Caco-2 (cell line): ENCODE results near the gene STUB1. TPM values are rescaled to one million over a fixed set of nuclear protein-coding genes. Genes with fewer than 3 reads are reported as not detected.

Source experiments
- BruUV-seq: library from RNA; stranded (reverse); fragments of 400-500 nt; replicated peaks from 2 replicates; lab custom pipeline; 2021; lab: Mats Ljungman, UMichigan
- CTCF ChIA-PET: fragments of 300-600 bp; sonication (Branson Sonifier 250); formaldehyde crosslinking; loops from one replicate; lab custom pipeline; 2022; ENCODE audit warnings: antibody characterized with exemption; lab: Charles Lee
- POLR2A ChIA-PET: fragments of 300-600 bp; sonication (Branson Sonifier 250); formaldehyde crosslinking; loops from one replicate; lab custom pipeline; 2022; ENCODE audit warnings: antibody characterized with exemption; lab: Charles Lee
- DNase-seq, 2 experiments: peaks; one replicate each; pipeline versions ENCODE4 v3.0.0 to v3.0.0-alpha.2; 2020 to 2022
- H3K27me3 ChIP-seq: replicated peaks from 2 replicates; pipeline ENCODE4 v1.6.0; 2011; ENCODE audit warnings: low read length; ENCODE audit not compliant: control insufficient read depth, insufficient read depth
- H3K36me3 ChIP-seq: 2 replicates; pipeline ENCODE4 v1.5.1; 2011; ENCODE audit warnings: low read length; ENCODE audit not compliant: control insufficient read depth, insufficient read depth
- H3K4me1 ChIP-seq: fragments of 250-450 bp; sonication (Bioruptor Pico); 2 replicates; pipeline ENCODE4 v1.5.1; 2020; ENCODE audit warnings: mild to moderate bottlenecking
- H3K4me3 ChIP-seq: 2 replicates; pipeline ENCODE4 v1.5.1; 2011; ENCODE audit warnings: low read depth, mild to moderate bottlenecking, control low read depth, low read length
- H3K9me3 ChIP-seq: fragments of 250-450 bp; sonication (Bioruptor Pico); 2 replicates; pipeline ENCODE4 v1.5.1; 2020; ENCODE audit warnings: mild to moderate bottlenecking, moderate library complexity
- H3K27ac Mint-ChIP-seq: one replicate; pipeline ENCODE4 v1.8.0; 2022; ENCODE audit warnings: mixed read lengths; ENCODE audit not compliant: unreplicated experiment
- H3K27me3 Mint-ChIP-seq: one replicate; pipeline ENCODE4 v1.8.0; 2022; ENCODE audit warnings: mixed read lengths; ENCODE audit not compliant: insufficient read depth, unreplicated experiment
- H3K36me3 Mint-ChIP-seq: one replicate; pipeline ENCODE4 v1.8.0; 2022; ENCODE audit warnings: mild to moderate bottlenecking, mixed read lengths; ENCODE audit not compliant: insufficient read depth, unreplicated experiment
- H3K4me1 Mint-ChIP-seq: one replicate; pipeline ENCODE4 v1.8.0; 2022; ENCODE audit warnings: low read depth, mixed read lengths; ENCODE audit not compliant: unreplicated experiment
- H3K4me3 Mint-ChIP-seq: one replicate; pipeline ENCODE4 v1.8.0; 2022; ENCODE audit warnings: mild to moderate bottlenecking, moderate library complexity, mixed read lengths; ENCODE audit not compliant: unreplicated experiment
- H3K9me3 Mint-ChIP-seq: one replicate; pipeline ENCODE4 v1.8.0; 2022; ENCODE audit warnings: mixed read lengths; ENCODE audit not compliant: unreplicated experiment
- CTCF ChIP-seq, 2 experiments: fragments of 200-600 bp in 1 of 2; IDR thresholded peaks; 1 replicate in 1 of 2; 2 replicates in 1 of 2; pipeline versions ENCODE4 v1.5.1 to v1.8.0; 2011 to 2022; ENCODE audit warnings: antibody characterized with exemption in 1 of 2, control low read depth in 1 of 2, inconsistent platforms in 1 of 2, low read depth in 1 of 2, low read length in 1 of 2, mild to moderate bottlenecking in 1 of 2, moderate library complexity in 1 of 2; ENCODE audit not compliant: insufficient read depth in 1 of 2, severe bottlenecking in 1 of 2, unreplicated experiment in 1 of 2
- intact Hi-C: fragments of 100-400 bp; cut with micrococcal nuclease; formaldehyde crosslinking; loops from one replicate; pipeline ENCODE4 v1.10.0; 2022; ENCODE audit not compliant: unreplicated experiment
- total RNA-seq: library from RNA; stranded (reverse); gene quantifications from 2 replicates; pipeline ENCODE4 v1.2.3, GENCODE V29; 2022

The STUB1 gene
- total RNA-seq, 1 experiment from 2014 or later, result 77.8 TPM

- no peak overlapping the region for H3K27ac Mint-ChIP-seq
- ChIA-PET POLR2A (no interaction called here), CTCF (no interaction called here)
- Histone ChIP-seq H3K36me3 (no peaks in the 10 kb centered on the region; the same call in 1 of the 2 replicates), H3K27me3 (no peaks in the 10 kb centered on the region), H3K9me3 (no peaks in the 10 kb centered on the region), H3K4me1 (peaks cover 13% of the 10 kb centered on the region), H3K4me3 (no peak overlapping the region)
- no peak for TF ChIP-seq CTCF (IDR thresholded peaks at IDR 0.05; ENCODE audit: insufficient read depth in 1 of 2, low read depth in 1 of 2, low read length in 1 of 2, severe bottlenecking in 1 of 2, unreplicated experiment in 1 of 2)
- BruUV-seq, result no TSS peak
- no peaks in the 10 kb centered on the region for H3K4me1 Mint-ChIP-seq
- H3K27me3 Mint-ChIP-seq, result no peaks in the 10 kb centered on the region
- H3K4me3 Mint-ChIP-seq, result no peak overlapping the region
- H3K36me3 Mint-ChIP-seq, result peaks cover 7% of the 10 kb centered on the region
- intact Hi-C loops, result no loop called here
- no peak for DNase-seq
- no peaks in the 10 kb centered on the region for H3K9me3 Mint-ChIP-seq
Measured at GRCh38 chr16:651844-652243, 28.4 kb upstream of the STUB1 start.

GRCh38 chr16:652454-653305 is 27.5 kb upstream of the STUB1 start:
- ChIA-PET POLR2A (no interaction called here), CTCF (no interaction called here)
- no peak for DNase-seq
- H3K36me3 Mint-ChIP-seq, result peaks cover 7% of the 10 kb centered on the region
- Histone ChIP-seq H3K4me3 (no peak overlapping the region), H3K4me1 (peaks cover 13% of the 10 kb centered on the region), H3K9me3 (no peaks in the 10 kb centered on the region), H3K27me3 (no peaks in the 10 kb centered on the region), H3K36me3 (no peaks in the 10 kb centered on the region)
- no peak for TF ChIP-seq CTCF (IDR thresholded peaks at IDR 0.05; ENCODE audit: insufficient read depth in 1 of 2, low read depth in 1 of 2, low read length in 1 of 2, severe bottlenecking in 1 of 2, unreplicated experiment in 1 of 2)
- H3K4me1 Mint-ChIP-seq, result no peaks in the 10 kb centered on the region
- intact Hi-C loops, result no loop called here
- H3K27ac Mint-ChIP-seq, result no peak overlapping the region
- H3K27me3 Mint-ChIP-seq, result no peaks in the 10 kb centered on the region
- H3K9me3 Mint-ChIP-seq, result no peaks in the 10 kb centered on the region
- H3K4me3 Mint-ChIP-seq, result no peak overlapping the region
- no TSS peak for BruUV-seq

GRCh38 chr16:654034-654433 is 26.2 kb upstream of the STUB1 start:
- Histone ChIP-seq H3K9me3 (no peaks in the 10 kb centered on the region), H3K27me3 (no peaks in the 10 kb centered on the region), H3K4me1 (0 out of 2 replicates have a peak, but pooled peaks cover 6% of the 10 kb centered on the region), H3K4me3 (no peak overlapping the region), H3K36me3 (no peaks in the 10 kb centered on the region)
- H3K4me3 Mint-ChIP-seq, result no peak overlapping the region
- ChIA-PET POLR2A (interaction anchor here (0.7 kb wide), 1 partner anchor 28 kb away, joined by 7 read pairs; no protein-coding TSS in a partner anchor), CTCF (interaction anchor here (0.9 kb wide), 1 partner anchor 12 kb away, joined by 4 read pairs; no protein-coding TSS in a partner anchor)
- no peaks in the 10 kb centered on the region for H3K4me1 Mint-ChIP-seq
- no peak overlapping the region for H3K27ac Mint-ChIP-seq
- no peak for TF ChIP-seq CTCF (IDR thresholded peaks at IDR 0.05; ENCODE audit: insufficient read depth in 1 of 2, low read depth in 1 of 2, low read length in 1 of 2, severe bottlenecking in 1 of 2, unreplicated experiment in 1 of 2)
- H3K36me3 Mint-ChIP-seq, result peaks cover 4% of the 10 kb centered on the region
- intact Hi-C loops, result no loop called here
- BruUV-seq, result no TSS peak
- H3K27me3 Mint-ChIP-seq, result no peaks in the 10 kb centered on the region
- no peaks in the 10 kb centered on the region for H3K9me3 Mint-ChIP-seq
- no peak for DNase-seq
